ENCODE measurements around the gene CDK14.

The CDK14 gene

GRCh38 chr7:90674625-90675024 is 78.5 kb downstream of the CDK14 start:
- Histone ChIP-seq H3K27me3 (ENCODE audit: low read depth, low read length) (no peaks in the 10 kb centered on the region), H3K4me1 (ENCODE audit: low read length) (no peaks in the 10 kb centered on the region), H3K79me2 (ENCODE audit: low read length) (no peaks in the 10 kb centered on the region), H3K4me2 (ENCODE audit: low read length) (no peak overlapping the region), H3K9ac (ENCODE audit: low read length) (no peak overlapping the region), H3K9me3 (ENCODE audit: insufficient read depth, low read length) (no peaks in the 10 kb centered on the region), H4K20me1 (ENCODE audit: insufficient read depth, low read length) (no peaks in the 10 kb centered on the region), H3K27ac (ENCODE audit: low read length) (no peak overlapping the region), H3K36me3 (replicated peaks; ENCODE audit: low read depth, low read length) (no peaks in the 10 kb centered on the region), H3K4me3 (ENCODE audit: low read length) (no peak overlapping the region), H2AFZ (ENCODE audit: low read depth, low read length) (no peak overlapping the region)
- TF ChIP-seq CTCF (IDR thresholded peaks at IDR 0.05; ENCODE audit: low read depth, low read length), result no peak
- TF ChIP-seq EZH2phosphoT487 (IDR thresholded peaks at IDR 0.05; ENCODE audit: low read depth), result no peak

- Histone ChIP-seq H3K79me2 (ENCODE audit: low read length) (no peaks in the 10 kb centered on the region), H3K4me2 (ENCODE audit: low read length) (no peak overlapping the region), H3K4me1 (ENCODE audit: low read length) (no peaks in the 10 kb centered on the region), H3K27me3 (ENCODE audit: low read depth, low read length) (no peaks in the 10 kb centered on the region), H3K9ac (ENCODE audit: low read length) (no peak overlapping the region), H3K9me3 (ENCODE audit: insufficient read depth, low read length) (no peaks in the 10 kb centered on the region), H2AFZ (ENCODE audit: low read depth, low read length) (no peak overlapping the region), H3K27ac (ENCODE audit: low read length) (no peak overlapping the region), H4K20me1 (ENCODE audit: insufficient read depth, low read length) (no peaks in the 10 kb centered on the region), H3K36me3 (replicated peaks; ENCODE audit: low read depth, low read length) (no peaks in the 10 kb centered on the region), H3K4me3 (ENCODE audit: low read length) (no peak overlapping the region)
- TF ChIP-seq EZH2phosphoT487 (IDR thresholded peaks at IDR 0.05; ENCODE audit: low read depth), result no peak
- TF ChIP-seq CTCF (IDR thresholded peaks at IDR 0.05; ENCODE audit: low read depth, low read length), result no peak
These were observed 79.9 kb downstream of the CDK14 start for GRCh38 chr7:90675982-90676381.

- Histone ChIP-seq H3K79me2 (ENCODE audit: low read length) (no peaks in the 10 kb centered on the region), H3K27ac (ENCODE audit: low read length) (no peak overlapping the region), H3K4me1 (ENCODE audit: low read length) (no peaks in the 10 kb centered on the region), H3K4me2 (ENCODE audit: low read length) (no peak overlapping the region), H4K20me1 (ENCODE audit: insufficient read depth, low read length) (no peaks in the 10 kb centered on the region), H3K4me3 (ENCODE audit: low read length) (no peak overlapping the region), H3K9me3 (ENCODE audit: insufficient read depth, low read length) (no peaks in the 10 kb centered on the region), H3K36me3 (replicated peaks; ENCODE audit: low read depth, low read length) (no peaks in the 10 kb centered on the region), H2AFZ (ENCODE audit: low read depth, low read length) (no peak overlapping the region), H3K9ac (ENCODE audit: low read length) (no peak overlapping the region), H3K27me3 (ENCODE audit: low read depth, low read length) (no peaks in the 10 kb centered on the region)
- no peak for TF ChIP-seq CTCF (IDR thresholded peaks at IDR 0.05; ENCODE audit: low read depth, low read length)
These were observed 81.6 kb downstream of the CDK14 start for GRCh38 chr7:90677486-90678404.

GRCh38 chr7:90678986-90679385 is 82.9 kb downstream of the CDK14 start:
- H2AFZ ChIP-seq (ENCODE audit: low read depth, low read length), result no peak overlapping the region
- H3K9ac ChIP-seq (ENCODE audit: low read length), result no peak overlapping the region
- no peak overlapping the region for H3K4me3 ChIP-seq (ENCODE audit: low read length)
- TF ChIP-seq EZH2phosphoT487 (IDR thresholded peaks at IDR 0.05; ENCODE audit: low read depth) (no peak), CTCF (IDR thresholded peaks at IDR 0.05; ENCODE audit: low read depth, low read length) (no peak)
- no peaks in the 10 kb centered on the region for H3K9me3 ChIP-seq (ENCODE audit: insufficient read depth, low read length)
- H3K27me3 ChIP-seq (ENCODE audit: low read depth, low read length), result no peaks in the 10 kb centered on the region
- no peaks in the 10 kb centered on the region for H3K36me3 ChIP-seq (replicated peaks; ENCODE audit: low read depth, low read length)
- H3K4me1 ChIP-seq (ENCODE audit: low read length), result no peaks in the 10 kb centered on the region
- H3K79me2 ChIP-seq (ENCODE audit: low read length), result no peaks in the 10 kb centered on the region
- no peaks in the 10 kb centered on the region for H4K20me1 ChIP-seq (ENCODE audit: insufficient read depth, low read length)
- H3K27ac ChIP-seq (ENCODE audit: low read length), result no peak overlapping the region
- H3K4me2 ChIP-seq (ENCODE audit: low read length), result no peak overlapping the region

Measured in OCI-LY3 (cell line).